GM04503 (cell line): ENCODE measurements around the gene EEA1.

Experiments
- DNase-seq: peaks from one replicate; pipeline ENCODE4 v3.0.0-alpha.2; 2012; ENCODE audit warnings: low read depth

Gene EEA1

GRCh38 chr12:92938018-92938417, 8.9 kb upstream of the EEA1 start:
- DNase-seq = no peak

GRCh38 chr12:92933606-92934005, 4.5 kb upstream of the EEA1 start:
- no peak for DNase-seq

- no peak for DNase-seq
Observed at GRCh38 chr12:92930421-92930820, 1.3 kb upstream of the EEA1 start.

- DNase-seq = no peak
Observed at GRCh38 chr12:92929983-92930382, 888 bp upstream of the EEA1 start.

GRCh38 chr12:92928421-92928961, 604 bp downstream of the EEA1 start:
- DNase-seq = no peak

- peak; percentile 31 for DNase-seq
Observed at GRCh38 chr12:92927436-92928281, 1.4 kb downstream of the EEA1 start.

- no peak for DNase-seq
Observed at GRCh38 chr12:92927055-92927435, 2.0 kb downstream of the EEA1 start.

GRCh38 chr12:92926549-92926948, 2.5 kb downstream of the EEA1 start:
- no peak for DNase-seq

GRCh38 chr12:92921877-92922276, 7.2 kb downstream of the EEA1 start:
- no peak for DNase-seq

- DNase-seq = no peak
Observed at GRCh38 chr12:92915365-92915764, 13.7 kb downstream of the EEA1 start.

GRCh38 chr12:92914170-92914569, 14.9 kb downstream of the EEA1 start:
- DNase-seq = no peak

GRCh38 chr12:92912672-92913071, 16.4 kb downstream of the EEA1 start:
- no peak for DNase-seq

GRCh38 chr12:92912052-92912451, 17.0 kb downstream of the EEA1 start:
- no peak for DNase-seq

- DNase-seq = no peak
Observed at GRCh38 chr12:92911339-92911738, 17.8 kb downstream of the EEA1 start.

GRCh38 chr12:92908108-92908507, 21.0 kb downstream of the EEA1 start:
- DNase-seq = no peak

GRCh38 chr12:92905811-92906554, 23.1 kb downstream of the EEA1 start:
- DNase-seq = no peak

GRCh38 chr12:92905258-92905810, 23.8 kb downstream of the EEA1 start:
- DNase-seq = no peak

- DNase-seq = no peak
Observed at GRCh38 chr12:92900941-92901340, 28.2 kb downstream of the EEA1 start.

- DNase-seq = peak; percentile 98
Observed at GRCh38 chr12:92899386-92900001, 29.6 kb downstream of the EEA1 start.

- no peak for DNase-seq
Observed at GRCh38 chr12:92898755-92899154, 30.3 kb downstream of the EEA1 start.

- DNase-seq = no peak
Observed at GRCh38 chr12:92897844-92898243, 31.3 kb downstream of the EEA1 start.

GRCh38 chr12:92890601-92891106, 38.4 kb downstream of the EEA1 start:
- no peak for DNase-seq
